ENCODE results near the gene SLC41A2. TPM values are rescaled to one million over a fixed set of nuclear protein-coding genes. Genes with fewer than 3 reads are reported as not detected.

The SLC41A2 gene
- total and polyA plus RNA-seq, 2 donors (not counting 3 experiments of a cell fraction or from before 2014, with no cell fraction given) = 1.7 to 7.5 TPM

DNA sequence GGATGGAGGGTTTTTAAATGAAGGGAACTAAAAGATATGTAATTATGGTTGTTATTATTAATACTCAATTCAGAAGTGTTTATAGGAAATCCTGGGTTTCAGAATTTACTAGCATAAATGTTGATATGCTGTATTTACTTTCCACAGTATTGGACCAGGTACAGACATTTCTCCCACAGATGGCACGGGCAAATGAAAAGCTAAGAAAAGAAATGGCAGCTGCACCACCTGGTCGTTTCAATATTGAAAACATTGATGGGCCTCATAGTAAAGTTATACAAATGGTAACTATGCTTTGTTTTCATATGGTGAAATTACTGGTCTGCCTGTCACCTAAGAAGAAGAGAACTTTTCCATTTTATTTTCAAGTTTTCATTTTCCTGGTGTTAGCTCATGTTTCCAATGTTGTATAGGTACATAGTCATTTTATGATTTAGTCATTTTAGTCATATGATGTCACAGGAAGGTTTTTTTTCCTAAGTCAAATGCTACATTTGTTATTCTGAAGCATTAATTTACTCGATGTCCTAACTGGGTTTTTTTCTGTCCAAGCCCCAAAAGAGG is 33.6 kb upstream of the SLC41A2 start:
- H3K4me2 ChIP-seq (ENCODE audit: insufficient read depth, low read length) = no peak overlapping the region
- no peak overlapping the region for H3K9ac ChIP-seq (replicated peaks; ENCODE audit: extremely low read depth, insufficient read depth, low read length)
- H3K79me2 ChIP-seq (ENCODE audit: control insufficient read depth, insufficient read depth, low read length) = peaks cover 13% of the 10 kb centered on the region
- no peak overlapping the region for H2AFZ ChIP-seq (ENCODE audit: low read depth, low read length)
- H3K27me3 ChIP-seq (ENCODE audit: control insufficient read depth in 2 of 2, insufficient read depth in 2 of 2, low read length in 2 of 2) = no peaks in the 10 kb centered on the region
- DNase-seq (ENCODE audit: low read depth, low spot score) (no peak), FAIRE-seq (no peak)
- H4K20me1 ChIP-seq (replicated peaks; ENCODE audit: control insufficient read depth, extremely low read depth, insufficient read depth, low read length) = no peaks in the 10 kb centered on the region
- intact Hi-C loops (cut with micrococcal nuclease) (no loop called here), dilution Hi-C loops (cut with MboI; ENCODE audit: extremely low pct_ligation_motif_present, low sequenced_read_pairs) (no loop called here)
- ChIA-PET CTCF (interaction anchor here (1.4 kb wide), 1 partner anchor 33 kb away, joined by 3 read pairs; no protein-coding TSS in a partner anchor), POLR2A (no interaction called here)
- no TSS peak for BruUV-seq (replicated peaks)
- H3K27ac ChIP-seq (ENCODE audit: insufficient read depth, low read depth, low read length) = no peak overlapping the region
- H3K4me1 ChIP-seq (ENCODE audit: control insufficient read depth, extremely low read depth, insufficient read depth, low read length) = peaks cover 16% of the 10 kb centered on the region
- no peak overlapping the region for H3K4me3 ChIP-seq (replicated peaks in 1 of 3; ENCODE audit: insufficient read depth in 1 of 3, low read depth in 1 of 3, low read length in 3 of 3)
- no peaks in the 10 kb centered on the region for H3K9me1 ChIP-seq (replicated peaks; ENCODE audit: control insufficient read depth, extremely low read depth, insufficient read depth, low read length)
- peaks cover 3 to 8% of the 10 kb centered on the region in 2 experiments for H3K36me3 ChIP-seq (ENCODE audit: control insufficient read depth in 2 of 2, extremely low read depth in 1 of 2, insufficient read depth in 2 of 2, low read length in 2 of 2)
- H3K9me3 ChIP-seq (replicated peaks; ENCODE audit: control insufficient read depth, insufficient read depth, low read length) = no peaks in the 10 kb centered on the region
- TF ChIP-seq EZH2 (IDR thresholded peaks at IDR 0.05; ENCODE audit: borderline replicate concordance, low read depth, low read length, severe bottlenecking) = no peak
- TF ChIP-seq POLR2A (IDR thresholded peaks at IDR 0.05; ENCODE audit: low read depth, low read length) = no peak
- no peak for TF ChIP-seq POLR2AphosphoS5 (IDR thresholded peaks at IDR 0.05; ENCODE audit: insufficient read depth, low read depth, low read length)
- TF ChIP-seq FOS (IDR thresholded peaks at IDR 0.05; ENCODE audit: borderline replicate concordance, insufficient read depth, low read length) = no peak
- TF ChIP-seq, protein P1, sequence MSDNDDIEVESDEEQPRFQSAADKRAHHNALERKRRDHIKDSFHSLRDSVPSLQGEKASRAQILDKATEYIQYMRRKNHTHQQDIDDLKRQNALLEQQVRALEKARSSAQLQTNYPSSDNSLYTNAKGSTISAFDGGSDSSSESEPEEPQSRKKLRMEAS (IDR thresholded peaks at IDR 0.05; ENCODE audit: insufficient read depth, insufficient read length) = no peak
- no peak for TF ChIP-seq GATA2 (IDR thresholded peaks at IDR 0.05; ENCODE audit: insufficient read depth, insufficient read length, low read depth, low read length)

- peaks cover 16% of the 10 kb centered on the region for H3K4me1 ChIP-seq (ENCODE audit: control insufficient read depth, extremely low read depth, insufficient read depth, low read length)
- no peak overlapping the region for H2AFZ ChIP-seq (ENCODE audit: low read depth, low read length)
- H3K9me3 ChIP-seq (replicated peaks; ENCODE audit: control insufficient read depth, insufficient read depth, low read length) = no peaks in the 10 kb centered on the region
- no peaks in the 10 kb centered on the region for H4K20me1 ChIP-seq (replicated peaks; ENCODE audit: control insufficient read depth, extremely low read depth, insufficient read depth, low read length)
- no peaks in the 10 kb centered on the region for H3K9me1 ChIP-seq (replicated peaks; ENCODE audit: control insufficient read depth, extremely low read depth, insufficient read depth, low read length)
- no TSS peak for BruUV-seq (replicated peaks)
- ChIA-PET POLR2A (no interaction called here), CTCF (interaction anchor here (1.4 to 1.5 kb wide), 2 partner anchors 32 to 609 kb away, joined by 3 to 6 read pairs; no protein-coding TSS in a partner anchor)
- H3K27me3 ChIP-seq (ENCODE audit: control insufficient read depth in 2 of 2, insufficient read depth in 2 of 2, low read length in 2 of 2) = no peaks in the 10 kb centered on the region
- H3K4me2 ChIP-seq (ENCODE audit: insufficient read depth, low read length) = no peak overlapping the region
- dilution Hi-C loops (cut with MboI; ENCODE audit: extremely low pct_ligation_motif_present, low sequenced_read_pairs) (no loop called here), intact Hi-C loops (cut with micrococcal nuclease) (no loop called here)
- peaks cover 13% of the 10 kb centered on the region for H3K79me2 ChIP-seq (ENCODE audit: control insufficient read depth, insufficient read depth, low read length)
- no peak overlapping the region for H3K9ac ChIP-seq (replicated peaks; ENCODE audit: extremely low read depth, insufficient read depth, low read length)
- TF ChIP-seq FOS (IDR thresholded peaks at IDR 0.05; ENCODE audit: borderline replicate concordance, insufficient read depth, low read length) (no peak), POLR2A (IDR thresholded peaks at IDR 0.05; ENCODE audit: low read depth, low read length) (no peak), CTCF (IDR thresholded peaks at IDR 0.05; ENCODE audit: extremely low read depth in 1 of 2, insufficient read depth in 1 of 2, low read depth in 1 of 2, low read length in 2 of 2) (no peak), MYC (IDR thresholded peaks at IDR 0.05; ENCODE audit: low read depth, low read length) (no peak), GATA2 (IDR thresholded peaks at IDR 0.05; ENCODE audit: insufficient read depth, insufficient read length, low read depth, low read length) (no peak), EZH2 (IDR thresholded peaks at IDR 0.05; ENCODE audit: borderline replicate concordance, low read depth, low read length, severe bottlenecking) (no peak), JUN (IDR thresholded peaks at IDR 0.05; ENCODE audit: borderline replicate concordance, insufficient read depth, insufficient read length, low read depth) (no peak), POLR2AphosphoS5 (IDR thresholded peaks at IDR 0.05; ENCODE audit: insufficient read depth, low read depth, low read length) (no peak)
- TF ChIP-seq, protein P1 (IDR thresholded peaks at IDR 0.05; ENCODE audit: insufficient read depth, insufficient read length) = no peak
- DNase-seq (ENCODE audit: low read depth, low spot score) (no peak), FAIRE-seq (no peak)
- no peak overlapping the region for H3K4me3 ChIP-seq (replicated peaks in 1 of 3; ENCODE audit: insufficient read depth in 1 of 3, low read depth in 1 of 3, low read length in 3 of 3)
- peaks cover 3 to 6% of the 10 kb centered on the region in 2 experiments for H3K36me3 ChIP-seq (ENCODE audit: control insufficient read depth in 2 of 2, extremely low read depth in 1 of 2, insufficient read depth in 2 of 2, low read length in 2 of 2)
- no peak overlapping the region for H3K27ac ChIP-seq (ENCODE audit: insufficient read depth, low read depth, low read length)
Measured at GRCh38 chr12:104990950-104991349, 32.9 kb upstream of the SLC41A2 start.

All from endothelial cell of umbilical vein (primary cell).